GM10847 (cell line): ENCODE measurements around the gene LYRM9.

ENCODE experiments used
- POLR2A ChIP-seq: IDR thresholded peaks from 2 replicates; pipeline ENCODE4 v1.6.1; 2011; ENCODE audit not compliant: insufficient read length; ENCODE audit errors: extremely low read depth

LYRM9 gene

DNA sequence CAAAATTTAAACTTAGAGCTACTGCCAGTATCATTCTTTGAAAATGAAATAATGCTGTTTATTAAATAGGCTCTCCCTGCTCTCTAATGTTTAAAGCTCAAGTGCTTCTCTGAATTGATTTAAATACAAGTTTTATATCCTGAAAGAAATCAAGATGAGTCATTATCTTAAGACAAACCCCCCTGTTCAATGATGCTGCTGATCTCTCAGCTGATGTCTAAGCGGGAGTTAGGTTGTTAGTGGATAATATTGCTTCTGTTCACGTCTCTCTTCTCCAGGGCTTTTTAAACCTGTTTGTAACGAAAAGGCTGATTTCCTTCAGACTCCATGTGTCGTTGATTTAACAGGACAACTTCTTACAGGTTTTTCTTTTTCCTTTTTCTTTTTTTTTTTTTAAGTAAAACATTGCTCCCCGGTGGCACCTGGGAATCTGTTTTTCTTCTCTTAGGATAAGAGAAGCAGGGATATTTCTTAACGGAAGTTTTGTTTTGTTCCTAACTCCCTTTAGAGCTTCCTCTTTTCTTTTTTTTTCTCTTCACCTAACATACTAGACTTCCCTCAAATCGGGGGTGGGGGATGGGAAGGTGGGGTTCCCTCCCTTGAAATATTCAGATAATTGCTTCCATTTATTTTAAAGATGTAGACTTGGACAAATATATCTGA, 807 bp upstream of the LYRM9 start:
- no peak for TF ChIP-seq POLR2A

DNA sequence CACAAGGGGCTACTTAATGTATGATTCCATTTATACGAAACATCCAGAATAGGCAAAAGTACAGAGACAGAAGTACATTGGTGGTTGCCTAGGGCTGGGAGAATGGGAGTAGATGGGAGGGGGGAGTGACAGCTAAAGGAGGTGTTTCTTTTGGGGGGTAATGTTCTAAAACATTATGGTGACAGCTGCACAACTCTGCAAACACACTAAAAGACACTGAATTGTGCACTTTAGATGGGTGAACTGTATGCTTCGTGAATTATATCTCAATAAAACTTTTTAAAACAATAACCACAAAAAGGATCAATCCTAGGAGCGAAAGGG, 661 bp downstream of the LYRM9 start:
- TF ChIP-seq POLR2A: no peak

DNA sequence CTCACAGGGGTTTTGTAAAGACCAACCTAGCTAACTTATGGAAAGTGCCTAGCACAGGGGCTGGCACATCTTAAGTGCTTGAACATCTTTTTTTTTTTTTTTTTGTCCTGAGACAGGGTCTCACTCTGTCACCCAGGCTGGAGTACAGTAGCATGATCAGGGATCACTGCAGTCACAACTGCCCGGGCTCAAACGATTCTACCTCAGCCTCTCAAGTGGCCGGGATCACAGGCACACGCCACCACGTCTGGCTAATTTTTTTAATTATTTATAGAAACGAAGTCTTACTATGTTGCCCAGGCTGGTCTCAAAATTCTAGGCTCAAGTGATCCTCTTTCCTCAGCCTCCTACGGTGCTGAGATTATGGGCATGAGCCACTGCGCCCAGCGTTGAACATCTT, 1.3 kb downstream of the LYRM9 start:
- no peak for TF ChIP-seq POLR2A

DNA sequence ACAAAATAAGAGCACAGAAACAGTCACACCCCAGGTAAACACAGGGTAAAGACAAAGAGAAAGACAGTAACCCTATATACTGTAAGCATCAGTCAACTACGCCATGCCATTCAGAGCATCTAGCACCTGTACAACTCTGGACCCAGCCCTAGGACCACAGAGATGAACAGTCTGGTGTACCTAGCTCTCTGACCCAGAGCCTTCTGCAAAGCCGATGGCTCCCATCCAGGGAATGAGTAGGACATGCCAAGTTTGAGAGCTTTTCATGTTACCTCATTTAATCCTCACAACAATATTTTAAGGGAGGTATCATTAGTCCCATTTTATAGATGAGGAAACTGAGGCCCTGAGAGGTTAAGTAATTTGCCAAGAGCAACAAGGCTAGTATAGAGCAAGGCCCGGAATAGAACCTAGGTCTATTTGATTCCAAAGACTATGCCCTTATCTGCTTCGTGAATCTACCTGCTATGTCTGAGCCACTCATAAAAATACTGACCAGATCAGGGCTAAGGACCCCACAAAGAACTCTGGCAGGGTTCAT, 3.4 kb downstream of the LYRM9 start:
- no peak for TF ChIP-seq POLR2A

DNA sequence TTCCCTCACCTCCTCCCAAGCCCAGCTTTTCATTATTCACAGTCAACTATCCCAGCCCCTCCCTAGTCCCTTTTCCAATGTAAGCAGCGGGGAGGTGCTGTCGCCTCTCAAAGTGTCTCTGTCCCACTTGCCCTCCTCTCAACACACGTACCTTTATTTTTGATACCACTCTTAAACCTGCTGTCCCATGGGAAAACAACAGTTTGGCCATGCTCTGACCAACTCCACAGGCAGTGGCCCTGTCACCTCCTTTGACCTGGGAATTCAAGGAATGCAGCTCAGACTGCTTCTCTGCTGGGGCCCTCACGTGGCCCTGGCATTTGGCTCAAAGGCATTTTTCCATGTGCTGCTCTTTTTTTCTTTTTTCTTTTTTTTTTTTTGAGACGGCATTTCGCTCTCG, 4.2 kb downstream of the LYRM9 start:
- no peak for TF ChIP-seq POLR2A

DNA sequence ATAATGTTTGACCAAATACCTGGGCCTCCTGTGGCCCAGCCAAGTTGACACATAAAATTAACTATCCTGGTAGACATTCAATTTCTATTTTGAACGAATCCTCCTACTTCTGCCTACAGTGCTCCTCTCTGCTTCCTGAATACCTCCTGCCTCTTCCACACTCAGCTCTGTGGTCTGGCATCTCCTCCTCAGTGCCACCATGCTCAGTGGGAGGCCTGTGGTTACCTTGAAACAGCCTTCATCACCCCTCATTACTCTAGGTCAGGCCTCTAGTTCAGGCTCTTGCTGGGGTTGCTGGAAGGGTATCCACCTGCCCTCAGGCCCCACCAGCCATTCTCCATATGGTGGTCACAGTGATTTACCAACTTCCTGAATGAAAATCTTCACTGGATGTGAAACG, 5.1 kb downstream of the LYRM9 start:
- TF ChIP-seq POLR2A: no peak

DNA sequence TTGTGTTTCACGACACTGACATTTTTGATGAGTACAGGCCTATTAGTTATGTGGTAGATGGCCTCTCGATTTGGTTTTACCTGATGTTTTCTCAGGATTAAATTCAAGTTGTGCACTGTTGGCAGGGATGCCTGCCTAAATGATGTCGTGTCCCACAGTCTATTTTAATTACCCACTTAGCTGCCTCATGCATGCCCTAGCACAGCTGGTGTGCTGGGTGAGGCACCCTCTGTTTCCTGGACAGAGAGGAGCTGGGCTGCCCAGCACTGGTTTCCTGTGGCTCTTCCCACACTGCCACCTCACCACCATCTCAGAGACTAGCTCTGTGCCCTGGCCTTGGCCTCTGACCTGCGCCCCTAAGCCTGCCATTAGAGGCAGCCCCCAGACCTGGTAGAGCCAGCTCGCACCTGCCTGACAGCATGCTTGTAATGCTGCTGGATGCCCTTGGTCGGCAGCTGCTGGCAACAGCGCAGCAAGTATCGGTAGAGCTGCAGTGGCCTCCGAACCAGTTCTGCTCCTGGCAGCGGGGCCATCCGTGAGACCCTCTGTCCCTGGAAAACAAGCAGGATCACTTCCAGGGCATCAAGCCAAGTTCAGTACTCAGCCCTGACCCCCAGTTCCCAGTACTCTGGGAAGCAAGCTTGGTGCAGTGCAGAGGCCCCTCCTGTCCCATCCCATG, 10.9 kb downstream of the LYRM9 start:
- no peak for TF ChIP-seq POLR2A

DNA sequence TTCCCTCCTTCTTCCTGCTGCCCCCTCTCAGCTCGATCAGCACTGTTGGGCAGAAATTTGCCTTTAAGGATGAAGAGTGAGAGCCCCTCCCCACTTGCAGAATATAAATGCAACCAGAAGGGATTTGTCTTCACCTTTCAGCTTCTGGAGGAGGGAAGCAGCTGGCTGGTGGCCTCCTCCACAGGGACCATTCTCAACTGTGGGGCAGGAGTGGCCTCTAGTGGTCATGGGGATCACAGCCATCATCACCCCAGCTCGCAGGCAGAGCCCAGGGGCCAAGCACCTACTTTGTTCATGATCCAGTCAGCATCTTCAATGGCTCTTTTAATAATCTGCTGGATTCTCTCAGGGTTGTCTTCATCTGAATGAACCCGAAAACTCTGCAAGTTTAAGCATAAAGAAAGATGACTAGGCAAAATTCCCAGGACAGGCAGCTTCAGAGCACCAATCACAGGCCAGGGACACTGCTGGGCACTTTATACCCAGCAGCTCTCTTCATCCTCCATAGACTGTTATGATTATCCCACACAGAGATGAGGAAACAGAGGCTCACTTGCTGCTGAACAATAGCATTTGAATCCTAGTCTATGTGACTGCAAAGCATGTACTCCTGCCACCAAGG, 13.1 kb downstream of the LYRM9 start:
- no peak for TF ChIP-seq POLR2A

DNA sequence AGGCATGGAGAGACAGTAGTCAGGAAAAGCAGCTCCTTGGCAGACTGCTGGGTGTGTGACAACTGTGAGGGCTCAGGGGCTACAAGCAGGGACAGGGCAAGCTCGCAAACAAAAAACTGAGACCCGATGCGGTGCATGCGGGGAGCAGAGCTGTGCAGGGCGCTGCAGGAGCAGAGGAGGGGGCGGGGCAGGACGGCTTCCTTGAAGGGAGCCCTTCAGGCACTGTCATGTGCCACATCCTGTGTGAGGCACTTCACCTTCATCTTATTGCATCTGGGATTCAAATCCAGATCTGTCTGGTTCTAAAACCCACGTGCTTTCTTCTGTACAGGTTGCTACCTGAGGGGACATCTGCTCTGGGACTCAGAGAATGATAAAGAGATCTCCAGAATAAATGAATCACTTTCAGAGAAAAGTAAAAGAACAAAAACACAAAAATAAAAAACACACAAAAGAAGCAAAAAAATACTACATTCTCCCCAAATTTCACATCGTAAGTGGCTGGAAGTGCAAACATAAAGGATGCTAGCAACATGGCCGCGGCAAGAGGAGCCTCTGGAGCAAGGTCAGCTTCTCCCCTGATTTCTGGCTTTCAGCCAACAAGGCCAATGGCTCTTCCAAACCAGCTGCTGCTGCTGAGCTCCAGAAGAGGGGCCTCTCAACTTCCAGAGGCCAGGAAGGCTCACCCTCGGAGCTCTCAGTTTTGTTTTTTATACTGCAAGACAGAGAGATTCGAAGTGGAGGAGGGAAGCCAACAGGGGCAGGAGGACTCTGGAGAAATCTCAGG, 14.2 kb downstream of the LYRM9 start:
- no peak for TF ChIP-seq POLR2A

DNA sequence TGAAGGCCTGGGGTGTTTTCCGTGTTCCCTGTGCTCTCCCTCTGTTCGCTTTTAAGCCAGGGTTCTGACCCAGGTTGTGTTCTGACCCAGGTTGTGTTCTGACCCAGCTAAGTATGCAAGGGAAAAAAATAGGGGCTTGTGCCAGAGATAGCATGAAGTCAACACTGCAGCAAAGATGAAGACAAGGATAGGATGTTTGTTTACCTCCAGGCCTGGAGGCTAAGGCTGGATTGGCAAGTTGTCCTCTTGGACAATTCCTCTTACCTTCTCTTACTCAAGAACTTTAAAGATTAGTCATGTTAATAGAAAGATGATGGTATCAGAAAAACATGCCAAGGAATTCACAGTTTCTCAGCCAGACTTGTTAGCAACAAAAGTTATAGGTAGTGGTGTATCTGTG, 19.4 kb downstream of the LYRM9 start:
- TF ChIP-seq POLR2A: no peak

DNA sequence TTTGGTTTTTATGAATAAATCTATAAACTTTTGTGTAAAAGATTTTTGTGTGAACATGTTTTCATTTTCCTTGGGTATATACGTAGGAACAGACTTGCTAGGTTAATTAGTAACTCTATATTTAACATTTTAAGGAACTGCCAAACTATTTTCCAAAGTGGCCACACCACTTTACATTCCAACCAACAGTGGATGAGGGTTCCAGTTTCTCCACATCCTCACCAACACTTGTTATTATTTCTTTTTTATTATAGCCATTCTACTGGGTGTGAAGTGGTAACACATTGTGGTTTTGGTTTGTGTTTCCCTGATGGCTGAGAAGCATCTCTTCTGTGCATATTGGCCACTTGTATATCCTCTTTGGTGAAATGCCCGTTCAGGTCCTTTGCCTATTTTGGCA, 20.0 kb downstream of the LYRM9 start:
- no peak for TF ChIP-seq POLR2A

DNA sequence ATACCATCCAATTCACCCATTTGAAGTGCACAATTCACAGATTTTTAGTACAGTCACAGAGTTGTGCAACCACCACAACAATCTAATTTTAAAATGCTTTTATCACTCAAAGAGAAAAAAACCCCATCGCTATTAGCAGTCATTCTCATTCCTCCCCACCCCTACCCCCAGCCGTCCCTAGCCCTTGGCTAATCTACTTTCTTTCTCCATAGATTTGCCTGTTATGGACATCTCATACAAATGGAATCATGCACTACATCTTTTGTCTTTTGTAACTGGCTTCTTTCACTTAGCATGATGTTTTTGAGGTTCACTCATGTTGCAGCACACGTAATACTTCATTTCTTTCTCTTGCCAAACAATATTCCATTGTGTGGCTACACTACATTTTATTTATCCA, 20.4 kb downstream of the LYRM9 start:
- TF ChIP-seq POLR2A: no peak

DNA sequence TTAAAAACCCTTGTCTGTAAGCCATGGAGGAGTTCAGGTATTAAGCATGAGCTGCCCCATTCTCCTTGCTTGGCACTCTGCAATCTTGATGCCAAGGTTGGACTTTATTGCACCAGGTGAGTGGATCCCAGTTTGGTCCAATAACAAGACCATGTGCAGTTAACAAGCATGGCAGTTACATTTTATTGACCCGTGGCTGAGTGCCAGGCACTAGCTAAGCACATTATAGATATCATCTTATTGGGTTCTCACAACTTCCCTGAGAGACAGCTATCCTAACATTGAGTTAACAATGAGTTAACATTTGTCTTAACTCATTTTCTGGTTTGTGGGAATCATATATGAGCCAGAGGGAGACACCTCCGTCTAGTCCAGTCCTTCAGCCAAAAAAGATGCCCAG, 21.8 kb downstream of the LYRM9 start:
- TF ChIP-seq POLR2A: no peak

DNA sequence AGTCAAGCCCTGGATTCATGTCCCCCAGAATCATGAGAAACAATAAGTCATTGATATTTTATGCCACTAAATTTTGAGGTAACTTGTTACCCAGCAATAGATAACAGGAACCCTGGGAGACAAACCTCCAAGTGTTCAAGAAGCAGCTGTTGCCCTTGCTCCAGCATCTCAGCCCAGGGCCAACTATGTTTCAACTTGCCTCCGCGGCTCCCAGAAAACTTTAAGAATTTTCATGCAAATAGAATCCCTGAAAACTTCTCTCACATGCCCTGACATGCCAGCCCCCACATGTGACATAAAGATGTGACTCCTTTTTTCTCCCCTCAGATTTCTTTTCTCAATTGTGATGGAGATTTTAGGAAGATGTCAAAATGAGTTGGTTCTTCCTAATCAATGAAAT, 22.8 kb downstream of the LYRM9 start:
- no peak for TF ChIP-seq POLR2A

DNA sequence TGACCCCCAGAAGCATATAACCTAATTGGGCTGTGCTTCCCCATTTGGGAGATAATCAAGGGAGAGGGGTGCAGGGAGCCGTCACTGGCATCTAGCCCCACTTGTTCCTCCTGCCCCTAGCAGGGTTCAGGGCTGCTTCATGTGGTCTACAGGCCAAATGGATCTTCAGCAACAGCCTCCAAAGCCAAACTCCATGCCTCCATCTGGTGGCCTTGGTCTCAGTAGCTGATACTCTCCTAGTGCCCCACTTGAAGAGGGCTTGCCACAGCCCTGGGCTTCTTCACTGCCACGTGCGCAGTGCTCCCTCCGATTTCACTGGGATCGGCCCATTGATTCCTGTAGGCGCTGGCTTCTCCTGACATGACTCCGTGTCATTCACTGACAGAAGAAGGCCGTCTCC, 24.6 kb downstream of the LYRM9 start:
- no peak for TF ChIP-seq POLR2A

DNA sequence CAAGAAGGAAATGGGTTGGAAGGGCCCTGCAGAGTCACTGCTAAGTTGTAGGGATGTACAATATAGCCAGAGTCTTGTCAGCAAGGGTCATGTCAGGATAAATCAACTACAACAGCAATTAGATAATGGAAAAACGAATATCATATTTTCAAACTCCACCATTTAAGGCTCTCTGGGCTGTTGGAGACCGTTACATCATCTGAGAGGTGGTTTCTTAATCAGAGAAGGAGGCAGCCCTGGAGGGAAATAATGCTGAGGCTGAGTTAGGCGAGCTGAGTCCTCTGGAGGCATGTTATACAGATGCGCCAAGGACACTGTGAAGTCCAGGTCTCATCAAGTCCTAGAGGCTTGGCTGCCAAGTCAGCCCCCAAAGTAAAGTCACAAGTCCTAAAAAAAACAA, 30.3 kb downstream of the LYRM9 start:
- TF ChIP-seq POLR2A: no peak
